Skeletal muscle satellite cell (primary cell): Measurements from ENCODE around the gene SPN.
A peak's percentile ranks its signal among the peaks of the same experiment; 100 is the strongest.
"Not testable (repeated sequence)": the region's sequence is repeated elsewhere in the genome, so short reads cannot be mapped to it uniquely, and the experiment has no call there.

Experiments used
- H3K27me3 ChIP-seq: 2 replicates; pipeline ENCODE4 v1.7.0; 2013; ENCODE audit warnings: low read length; ENCODE audit not compliant: control insufficient read depth, insufficient read depth
- H3K36me3 ChIP-seq: 2 replicates; pipeline ENCODE4 v1.7.0; 2013; ENCODE audit warnings: mild to moderate bottlenecking, control low read depth, low read length; ENCODE audit not compliant: insufficient read depth
- H3K4me1 ChIP-seq: 2 replicates; pipeline ENCODE4 v1.7.0; 2013; ENCODE audit warnings: low read length; ENCODE audit not compliant: control insufficient read depth, insufficient read depth
- H3K4me2 ChIP-seq: 2 replicates; pipeline ENCODE4 v1.7.0; 2013; ENCODE audit warnings: mild to moderate bottlenecking, low read length
- H3K4me3 ChIP-seq: 2 replicates; pipeline ENCODE4 v1.7.0; 2013; ENCODE audit warnings: low read length
- H3K9ac ChIP-seq: 2 replicates; pipeline ENCODE4 v1.7.0; 2013; ENCODE audit warnings: mild to moderate bottlenecking, low read depth, low read length, moderate library complexity
- H3K9me3 ChIP-seq: replicated peaks from 2 replicates; pipeline ENCODE4 v1.7.0; 2013; ENCODE audit warnings: mild to moderate bottlenecking, control low read depth, low read length

Gene SPN

GRCh38 chr16:29680180-29680598 lies 17.1 kb downstream of the SPN start:
- H3K36me3 ChIP-seq = no peaks in the 10 kb centered on the region
- no peak overlapping the region for H3K4me2 ChIP-seq
- no peaks in the 10 kb centered on the region for H3K9me3 ChIP-seq
- peaks cover 6% of the 10 kb centered on the region for H3K4me1 ChIP-seq
- no peak overlapping the region for H3K9ac ChIP-seq
- H3K4me3 ChIP-seq = no peak overlapping the region
- H3K27me3 ChIP-seq = no peaks in the 10 kb centered on the region

DNA sequence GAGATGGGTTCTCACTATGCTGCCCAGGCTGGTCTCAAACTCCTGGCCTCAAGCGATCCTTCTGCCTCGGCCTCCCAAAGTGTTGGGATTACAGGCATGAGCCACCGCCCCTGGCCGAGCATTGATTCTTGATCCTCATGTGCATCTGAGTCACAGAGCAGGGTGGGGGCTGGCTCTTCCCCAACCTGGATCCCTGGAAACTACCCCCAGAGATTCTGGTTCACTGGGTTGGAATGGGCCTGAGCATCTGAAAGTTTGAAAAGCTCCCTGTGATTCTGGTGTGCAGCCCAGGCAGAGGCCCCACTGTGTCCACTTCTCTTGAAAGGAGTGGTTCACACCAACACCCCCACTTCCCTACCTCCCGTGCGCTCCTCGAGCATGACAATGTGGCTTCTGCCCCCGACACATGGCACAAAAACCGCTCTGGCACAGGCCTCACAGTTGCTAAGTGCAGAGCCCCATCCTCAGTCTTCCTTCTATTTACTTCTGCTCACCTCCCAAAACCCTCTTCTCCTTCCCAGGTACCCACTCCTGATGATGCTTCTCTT lies 20.6 kb downstream of the SPN start:
- peaks cover 5% of the 10 kb centered on the region for H3K27me3 ChIP-seq
- no peaks in the 10 kb centered on the region for H3K36me3 ChIP-seq
- H3K4me2 ChIP-seq = no peak overlapping the region
- no peak overlapping the region for H3K9ac ChIP-seq
- H3K4me3 ChIP-seq = no peak overlapping the region
- H3K4me1 ChIP-seq = peaks cover 6% of the 10 kb centered on the region
- H3K9me3 ChIP-seq = no peaks in the 10 kb centered on the region

GRCh38 chr16:29684679-29685078 lies 21.6 kb downstream of the SPN start:
- Histone ChIP-seq H3K4me3 (no peak overlapping the region), H3K4me2 (no peak overlapping the region), H3K27me3 (peaks cover 5% of the 10 kb centered on the region), H3K36me3 (no peaks in the 10 kb centered on the region), H3K9me3 (no peaks in the 10 kb centered on the region), H3K9ac (no peak overlapping the region), H3K4me1 (peaks cover under 1% of the 10 kb centered on the region)

DNA sequence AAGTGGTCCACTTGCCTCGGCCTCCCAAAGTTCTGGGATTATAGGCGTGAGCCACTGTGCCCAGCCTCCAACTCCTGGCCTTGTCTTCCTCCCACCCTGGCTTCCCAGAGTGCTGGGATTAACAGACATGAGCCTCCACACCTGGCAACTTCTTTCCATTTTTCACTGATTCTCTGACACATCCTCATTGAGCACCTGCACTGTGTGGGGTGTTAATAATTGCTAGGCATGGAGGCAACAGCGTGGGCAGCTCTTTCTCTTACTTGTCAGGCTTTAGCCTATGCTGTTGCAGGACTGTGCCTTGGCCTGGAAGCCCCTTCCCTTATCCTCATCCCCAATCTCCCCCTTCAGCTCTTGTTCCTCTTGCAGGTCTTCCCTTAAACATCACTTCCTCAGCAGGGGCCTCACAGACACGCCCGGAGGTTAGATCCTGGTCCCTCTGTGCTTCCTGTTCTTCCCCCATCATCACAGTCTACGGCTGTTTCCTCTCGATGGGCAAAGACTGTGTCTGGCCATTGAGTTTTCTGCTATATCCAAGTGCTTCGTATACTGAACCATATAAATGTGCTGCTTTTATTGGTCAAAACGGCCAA lies 23.8 kb downstream of the SPN start:
- no peak overlapping the region for H3K4me3 ChIP-seq
- no peaks in the 10 kb centered on the region for H3K4me1 ChIP-seq
- H3K27me3 ChIP-seq = peaks cover 5% of the 10 kb centered on the region
- no peaks in the 10 kb centered on the region for H3K36me3 ChIP-seq
- no peak overlapping the region for H3K4me2 ChIP-seq
- H3K9ac ChIP-seq = no peak overlapping the region
- no peaks in the 10 kb centered on the region for H3K9me3 ChIP-seq

DNA sequence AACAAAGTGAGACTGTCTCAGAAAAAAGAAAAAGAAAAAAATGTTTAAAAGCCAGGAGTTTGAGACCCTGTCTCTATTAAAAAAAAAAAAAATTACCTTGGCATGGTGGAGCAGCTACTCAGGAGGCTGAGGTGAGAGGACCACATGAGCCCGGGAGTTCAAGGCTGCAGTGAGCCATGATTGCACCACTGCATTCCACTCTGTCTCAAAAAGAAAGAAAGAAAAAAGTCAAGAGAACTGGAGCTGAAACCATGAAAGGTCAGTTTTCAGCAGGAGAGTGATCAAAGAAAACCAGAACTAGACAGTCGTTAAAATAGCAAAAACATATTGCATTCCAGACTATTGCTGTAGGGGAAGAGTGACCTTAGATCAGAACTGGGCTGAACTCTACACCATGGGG lies 24.7 kb downstream of the SPN start:
- Histone ChIP-seq H3K27me3 (peaks cover 5% of the 10 kb centered on the region), H3K4me1 (no peaks in the 10 kb centered on the region), H3K4me2 (no peak overlapping the region), H3K9ac (no peak overlapping the region), H3K4me3 (no peak overlapping the region), H3K9me3 (no peaks in the 10 kb centered on the region), H3K36me3 (no peaks in the 10 kb centered on the region)

GRCh38 chr16:29688172-29688571 lies 25.1 kb downstream of the SPN start:
- peaks cover 5% of the 10 kb centered on the region for H3K27me3 ChIP-seq
- H3K4me2 ChIP-seq = no peak overlapping the region
- H3K4me1 ChIP-seq = no peaks in the 10 kb centered on the region
- H3K36me3 ChIP-seq = no peaks in the 10 kb centered on the region
- no peaks in the 10 kb centered on the region for H3K9me3 ChIP-seq
- H3K4me3 ChIP-seq = no peak overlapping the region
- H3K9ac ChIP-seq = no peak overlapping the region

- H3K27me3 ChIP-seq, H3K9me3 ChIP-seq, H3K4me2 ChIP-seq, H3K4me3 ChIP-seq, H3K36me3 ChIP-seq, H3K9ac ChIP-seq, H3K4me1 ChIP-seq: not testable (repeated sequence)
These were observed 26.7 kb downstream of the SPN start for GRCh38 chr16:29689490-29690351.

DNA sequence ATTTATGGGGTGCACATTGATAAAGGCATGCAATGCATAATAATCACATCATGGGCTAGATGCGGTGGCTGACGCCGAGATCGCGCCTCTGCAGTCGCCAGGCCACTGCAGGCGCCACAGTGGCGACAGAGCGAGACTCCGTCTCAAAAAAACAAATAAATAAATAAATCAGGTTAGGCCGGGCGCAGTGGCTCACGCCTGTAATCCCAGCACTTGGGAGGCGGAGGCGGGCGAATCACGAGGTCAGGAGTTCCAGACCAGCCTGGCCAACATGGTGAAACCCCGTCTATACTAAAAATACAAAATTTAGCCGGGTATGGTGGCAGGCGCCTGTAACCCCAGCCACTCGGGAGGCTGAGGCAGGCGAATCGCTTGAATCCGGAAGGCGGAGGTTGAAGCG lies 29.6 kb downstream of the SPN start:
- H3K9ac ChIP-seq, H3K4me2 ChIP-seq, H3K4me1 ChIP-seq, H3K4me3 ChIP-seq, H3K36me3 ChIP-seq, H3K27me3 ChIP-seq, H3K9me3 ChIP-seq: not testable (repeated sequence)

- Histone ChIP-seq H3K4me2 (peak overlapping the region; percentile 54), H3K4me3 (no peak overlapping the region), H3K9ac (no peak overlapping the region), H3K36me3 (no peaks in the 10 kb centered on the region), H3K9me3 (no peaks in the 10 kb centered on the region), H3K27me3 (peaks cover 3% of the 10 kb centered on the region), H3K4me1 (peaks cover 9% of the 10 kb centered on the region)
These were observed 31.5 kb downstream of the SPN start for GRCh38 chr16:29694384-29695195.

DNA sequence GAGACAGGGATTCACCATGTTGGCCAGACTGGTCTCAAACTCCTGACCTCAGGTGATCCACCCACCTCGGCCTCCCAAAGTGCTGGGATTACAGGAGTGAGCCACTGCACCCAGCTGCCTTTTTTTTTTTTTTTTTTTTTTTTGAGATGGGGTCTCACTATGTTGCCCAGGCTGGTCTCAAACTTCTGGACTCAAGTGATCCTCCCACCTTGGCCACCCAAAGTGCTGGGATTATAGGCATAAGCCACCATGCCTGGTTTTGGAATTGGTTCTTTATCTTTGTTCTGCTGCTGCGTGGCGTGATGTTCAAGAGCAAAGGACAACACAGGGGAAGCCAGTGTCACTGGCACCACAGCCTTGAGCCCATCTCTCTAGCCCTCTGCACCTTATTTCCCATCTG lies 32.6 kb downstream of the SPN start:
- not testable (repeated sequence) for H3K4me1 ChIP-seq, H3K27me3 ChIP-seq, H3K4me3 ChIP-seq, H3K9me3 ChIP-seq, H3K36me3 ChIP-seq, H3K9ac ChIP-seq, H3K4me2 ChIP-seq

DNA sequence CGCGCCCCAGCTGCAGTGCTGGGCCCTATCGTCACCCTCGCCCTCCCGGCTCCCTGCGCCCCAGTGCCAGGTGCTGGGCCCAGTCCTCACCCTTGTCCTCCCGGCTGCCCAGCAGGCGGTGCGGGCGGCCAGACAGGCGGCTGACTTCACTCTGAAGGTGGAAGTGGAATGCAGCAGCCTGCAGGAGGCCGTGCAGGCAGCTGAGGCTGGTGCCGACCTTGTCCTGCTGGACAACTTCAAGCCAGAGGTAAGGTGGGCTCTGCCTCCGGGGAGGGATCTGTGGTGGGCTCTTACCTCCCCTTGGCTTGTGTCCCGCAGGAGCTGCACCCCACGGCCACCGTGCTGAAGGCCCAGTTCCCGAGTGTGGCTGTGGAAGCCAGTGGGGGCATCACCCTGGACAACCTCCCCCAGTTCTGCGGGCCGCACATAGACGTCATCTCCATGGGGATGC lies 33.9 kb downstream of the SPN start:
- no peak overlapping the region for H3K9ac ChIP-seq
- no peak overlapping the region for H3K4me3 ChIP-seq
- H3K9me3 ChIP-seq = no peaks in the 10 kb centered on the region
- H3K4me1 ChIP-seq = peaks cover 9% of the 10 kb centered on the region
- H3K27me3 ChIP-seq = peaks cover 3% of the 10 kb centered on the region
- no peak overlapping the region for H3K4me2 ChIP-seq
- H3K36me3 ChIP-seq = no peaks in the 10 kb centered on the region
